ENCODE measurements around the gene ZBED4.

GRCh38 chr22:49879871-49880270 lies 26.2 kb downstream of the ZBED4 start:
- TF ChIP-seq SUZ12 (IDR thresholded peaks at IDR 0.05; ENCODE audit: extremely low read depth, insufficient read depth, insufficient read length) (no peak), YY1 (IDR thresholded peaks at IDR 0.05; ENCODE audit: insufficient read depth, insufficient read length) (no peak)
